HG03575 (cell line): ENCODE results near the gene EBP.

Source experiments
- ATAC-seq: cut with Tn5 transposase; IDR thresholded peaks from one replicate; pipeline ENCODE4 v1.9.1; 2021; ENCODE audit not compliant: unreplicated experiment, insufficient number of reproducible peaks, low FRiP score; ENCODE audit errors: extremely low read depth

EBP gene

GRCh38 chrX:48521353-48522243, at the start of gene EBP:
TSS of gene EBP (plus strand) at chrX:48521808. CDS start at chrX:48523772, 1,964 bp downstream.
- peak; percentile 90 for ATAC-seq

GRCh38 chrX:48472225-48472624, 49.4 kb upstream of the EBP start:
- no peak for ATAC-seq

GRCh38 chrX:48472851-48473703, 48.5 kb upstream of the EBP start:
- no peak for ATAC-seq

- no peak for ATAC-seq
Observed at GRCh38 chrX:48473704-48473990, 48.0 kb upstream of the EBP start.

GRCh38 chrX:48474127-48474526, 47.5 kb upstream of the EBP start:
- ATAC-seq, result no peak

- ATAC-seq, result no peak
Observed at GRCh38 chrX:48474581-48474980, 47.0 kb upstream of the EBP start.

- no peak for ATAC-seq
Observed at GRCh38 chrX:48475296-48475695, 46.3 kb upstream of the EBP start.

- ATAC-seq, result peak; percentile 66
Observed at GRCh38 chrX:48475774-48476577, 45.6 kb upstream of the EBP start, which contains the start of gene FTSJ1. TSS of gene FTSJ1 (plus strand) at chrX:48476199. CDS start at chrX:48478048, 1,849 bp downstream.

GRCh38 chrX:48476919-48477318, 44.7 kb upstream of the EBP start:
- no peak for ATAC-seq

- no peak for ATAC-seq
Observed at GRCh38 chrX:48477960-48478755, 43.5 kb upstream of the EBP start.

- ATAC-seq, result no peak
Observed at GRCh38 chrX:48478806-48479205, 42.8 kb upstream of the EBP start.

GRCh38 chrX:48480142-48480541, 41.5 kb upstream of the EBP start:
- no peak for ATAC-seq

- no peak for ATAC-seq
Observed at GRCh38 chrX:48480583-48480982, 41.0 kb upstream of the EBP start.

GRCh38 chrX:48482526-48482925, 39.1 kb upstream of the EBP start:
- no peak for ATAC-seq

GRCh38 chrX:48487362-48487798, 34.2 kb upstream of the EBP start:
- no peak for ATAC-seq

GRCh38 chrX:48488034-48488433, 33.6 kb upstream of the EBP start:
- ATAC-seq, result no peak

- no peak for ATAC-seq
Observed at GRCh38 chrX:48489296-48489695, 32.3 kb upstream of the EBP start.

- ATAC-seq, result no peak
Observed at GRCh38 chrX:48489892-48490291, 31.7 kb upstream of the EBP start.
